Stimulated activated CD4-positive, alpha-beta T cell treated with anti-CD3 and anti-CD28 coated beads, Interleukin-15, amount 100 ng/mL, for 48 hours (primary cell): ENCODE results near the gene HSFX2.
"Not testable (repeated sequence)": the region's sequence is repeated elsewhere in the genome, so short reads cannot be mapped to it uniquely, and the experiment has no call there.

Experiments used
- DNase-seq, 2 donors: peaks; one replicate each; pipeline ENCODE4 v3.0.0-alpha.2; 2020; ENCODE audit warnings: low read depth in 2 of 2

HSFX2 gene, protein sequence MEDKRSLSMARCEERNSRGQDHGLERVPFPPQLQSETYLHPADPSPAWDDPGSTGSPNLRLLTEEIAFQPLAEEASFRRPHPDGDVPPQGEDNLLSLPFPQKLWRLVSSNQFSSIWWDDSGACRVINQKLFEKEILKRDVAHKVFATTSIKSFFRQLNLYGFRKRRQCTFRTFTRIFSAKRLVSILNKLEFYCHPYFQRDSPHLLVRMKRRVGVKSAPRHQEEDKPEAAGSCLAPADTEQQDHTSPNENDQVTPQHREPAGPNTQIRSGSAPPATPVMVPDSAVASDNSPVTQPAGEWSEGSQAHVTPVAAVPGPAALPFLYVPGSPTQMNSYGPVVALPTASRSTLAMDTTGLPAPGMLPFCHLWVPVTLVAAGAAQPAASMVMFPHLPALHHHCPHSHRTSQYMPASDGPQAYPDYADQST

DNA sequence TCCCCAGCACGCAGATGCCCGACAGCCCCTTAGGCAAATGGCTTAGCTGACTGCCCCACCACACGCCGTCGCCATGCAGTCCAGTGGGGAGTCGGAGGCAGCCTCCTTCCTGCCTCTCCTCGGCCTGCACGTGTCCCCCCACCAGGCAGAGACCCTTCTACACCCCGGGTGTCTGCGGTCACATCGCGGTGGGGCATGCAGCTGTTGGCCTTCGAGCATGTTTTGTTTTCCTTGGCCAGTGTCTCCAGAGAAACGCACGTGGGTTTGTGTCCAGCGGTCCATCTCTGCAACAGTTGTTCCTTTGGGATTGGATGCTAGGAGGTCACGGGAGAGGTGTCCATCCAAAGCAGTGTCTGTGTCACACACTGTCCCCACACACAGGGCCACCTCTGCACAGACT, at the start of gene HSFX2:
Gene HSFX2, minus strand, starts transcription at position 101 of the 400 bp plus-strand sequence. CDS start 614 bp downstream, outside the sequence.
- not testable (repeated sequence) for DNase-seq

DNA sequence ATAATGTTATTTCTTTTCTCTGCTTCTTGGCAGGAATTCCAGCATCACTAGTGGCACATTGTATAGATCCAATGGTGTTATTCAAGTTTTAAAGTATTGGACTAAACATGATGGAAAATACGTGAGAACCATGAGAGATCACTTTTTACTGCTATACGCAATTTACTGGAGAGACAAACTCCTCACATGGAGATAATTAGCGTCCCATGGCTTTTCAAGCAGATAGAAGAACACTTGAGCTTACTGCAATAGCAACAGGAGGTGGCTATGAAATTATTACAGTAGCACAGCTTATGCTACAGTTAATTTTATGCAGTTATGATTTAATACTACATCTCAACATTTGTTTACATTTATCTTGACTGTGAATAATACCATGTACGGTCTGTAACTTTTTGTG, 48.4 kb upstream of the HSFX2 start:
- no peak for DNase-seq

GRCh38 chrX:149641835-149642234, 46.7 kb upstream of the HSFX2 start:
- DNase-seq: no peak

DNA sequence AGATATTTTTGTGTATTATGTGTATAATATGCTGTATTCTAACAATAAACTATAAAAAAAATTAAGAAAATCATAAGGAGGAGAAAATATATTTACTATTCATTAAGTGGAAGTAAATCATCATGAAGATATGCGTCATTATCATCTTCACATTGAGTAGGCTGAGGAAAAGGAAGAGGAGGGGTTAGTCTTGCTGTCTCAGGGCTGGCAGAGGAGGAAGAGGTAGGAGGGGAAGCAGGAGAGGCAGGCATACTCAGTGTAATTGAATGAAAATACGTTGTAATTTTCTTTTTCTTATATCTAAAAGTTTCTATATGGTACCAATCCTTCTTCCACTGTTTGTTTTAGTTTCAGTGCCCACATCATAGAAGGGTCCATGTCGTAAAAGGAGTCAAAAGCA, 46.3 kb upstream of the HSFX2 start:
- no peak for DNase-seq

- no peak for DNase-seq
Observed at GRCh38 chrX:149639568-149639967, 44.5 kb upstream of the HSFX2 start.

GRCh38 chrX:149638860-149639259, 43.7 kb upstream of the HSFX2 start:
- no peak for DNase-seq

- no peak for DNase-seq
Observed at GRCh38 chrX:149633511-149633910, 38.4 kb upstream of the HSFX2 start.

DNA sequence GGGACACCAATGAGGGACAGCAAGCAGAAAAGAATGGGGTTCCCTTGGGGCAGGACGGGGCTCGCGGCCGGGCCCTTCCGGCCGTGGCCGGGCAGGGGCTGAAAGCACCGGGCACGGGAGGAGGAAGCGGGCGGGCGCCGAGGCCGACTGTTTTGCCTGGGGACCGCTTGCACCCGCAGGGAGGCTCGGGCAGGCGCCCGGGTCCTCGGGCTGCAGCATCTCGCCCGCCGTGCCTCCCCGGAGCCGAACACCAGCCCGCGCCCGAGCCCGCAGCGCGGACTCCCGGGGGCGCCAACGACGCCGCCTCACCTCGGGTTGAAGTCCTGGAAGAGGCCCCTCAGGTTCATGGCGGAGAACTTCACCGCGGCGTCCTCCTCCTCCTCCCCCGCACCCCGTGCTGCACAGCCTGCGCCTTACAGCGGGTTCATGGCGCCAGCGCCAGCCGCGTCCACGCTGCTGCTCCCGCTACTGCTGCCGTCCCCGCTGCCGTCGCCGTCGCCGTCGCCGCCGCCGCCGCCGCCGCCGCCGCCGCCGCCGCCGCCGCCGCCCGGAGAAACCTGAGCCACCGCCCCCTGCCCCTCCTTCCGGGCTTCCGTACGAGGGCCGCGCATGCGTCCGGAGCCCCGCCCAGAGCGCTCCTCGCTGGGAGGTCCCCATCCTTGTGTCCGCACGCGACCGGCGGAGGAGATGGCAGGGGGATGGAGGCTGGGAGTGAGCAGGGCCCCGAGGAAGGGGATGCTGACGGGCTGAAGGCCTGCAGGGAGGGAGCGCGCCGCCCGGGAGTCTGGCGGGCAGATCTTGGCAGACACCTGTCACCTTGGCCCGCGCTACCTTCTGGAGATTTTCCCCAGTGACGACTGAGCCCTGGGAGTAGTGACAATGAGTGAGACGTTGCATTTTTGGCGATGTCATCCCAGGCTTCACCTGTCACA, 36.4 kb upstream of the HSFX2 start, which contains the start of gene TMEM185A:
Gene TMEM185A, minus strand, starts transcription at position 559 of the 932 bp plus-strand sequence. Its CDS starts 212 bp downstream, at position 347.
- peak; percentile 56 to 61 for DNase-seq

GRCh38 chrX:149630681-149631233, 35.6 kb upstream of the HSFX2 start:
- DNase-seq: no peak

DNA sequence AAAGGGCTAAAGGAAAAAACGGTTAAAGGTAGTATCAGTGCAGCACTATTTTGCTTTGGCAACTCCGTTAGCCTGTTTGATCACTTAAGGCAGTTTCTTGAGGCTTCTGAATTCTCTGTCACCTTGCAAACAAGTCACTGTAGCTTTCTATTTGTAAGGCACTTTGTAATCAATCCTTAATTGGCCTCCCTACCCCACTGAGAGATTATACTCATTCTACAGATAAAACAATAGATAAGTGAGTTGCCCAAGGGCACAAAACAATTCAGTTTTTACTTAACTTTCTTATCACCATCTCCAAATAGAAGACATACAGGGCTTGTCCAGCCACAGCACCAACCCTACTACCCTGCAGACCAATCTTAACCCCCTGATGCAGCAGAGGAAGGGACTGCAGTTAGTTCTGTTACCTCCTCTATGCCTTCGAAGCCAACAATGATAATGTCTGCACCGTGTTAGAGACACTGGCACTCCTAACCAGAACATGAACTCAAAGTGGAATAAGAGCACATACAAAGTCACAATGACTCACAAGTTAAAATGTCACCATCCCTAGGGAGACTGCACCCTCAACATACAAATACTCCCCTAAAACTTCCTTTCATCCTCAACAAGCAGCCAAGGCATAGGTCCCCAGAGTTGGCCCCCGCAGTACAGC, 34.7 kb upstream of the HSFX2 start:
- DNase-seq: no peak

DNA sequence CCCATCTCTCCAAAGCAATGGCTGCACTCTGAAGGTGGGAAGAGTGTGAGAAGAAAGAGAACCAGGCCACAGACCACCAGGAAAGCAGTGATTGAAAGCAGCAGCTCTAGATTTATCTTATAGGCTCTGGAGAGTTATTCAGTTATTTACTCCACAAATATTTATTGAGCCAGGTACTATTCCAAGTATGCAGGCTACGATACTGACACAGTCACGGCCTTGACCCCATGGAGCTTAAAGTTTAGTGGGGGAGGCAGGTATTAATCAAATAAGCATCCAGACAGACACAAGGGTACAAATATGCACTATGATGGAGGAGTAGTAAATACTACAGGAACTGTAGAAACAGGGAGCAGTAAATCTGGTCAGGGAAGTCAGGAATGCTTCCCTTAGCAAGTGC, 33.7 kb upstream of the HSFX2 start:
- no peak for DNase-seq

DNA sequence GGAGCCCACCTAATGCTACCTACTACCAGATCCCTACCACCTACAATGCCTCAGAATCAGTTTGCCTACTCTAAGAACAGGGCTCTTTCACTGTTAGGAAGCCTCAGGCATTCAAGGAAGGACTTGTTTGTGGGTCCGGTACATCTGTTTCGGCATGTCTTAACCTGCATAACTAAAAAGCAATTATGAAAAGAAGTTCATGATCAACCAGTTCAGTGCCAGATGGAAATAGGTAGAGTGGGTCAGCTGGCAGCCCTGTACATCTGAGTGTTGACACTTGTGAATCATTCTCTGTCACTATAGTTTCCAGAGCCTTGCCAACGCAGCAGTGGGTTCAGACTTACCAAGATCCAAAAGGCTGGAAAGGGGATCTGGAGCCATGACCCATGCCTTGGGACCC, 33.2 kb upstream of the HSFX2 start:
- no peak for DNase-seq

DNA sequence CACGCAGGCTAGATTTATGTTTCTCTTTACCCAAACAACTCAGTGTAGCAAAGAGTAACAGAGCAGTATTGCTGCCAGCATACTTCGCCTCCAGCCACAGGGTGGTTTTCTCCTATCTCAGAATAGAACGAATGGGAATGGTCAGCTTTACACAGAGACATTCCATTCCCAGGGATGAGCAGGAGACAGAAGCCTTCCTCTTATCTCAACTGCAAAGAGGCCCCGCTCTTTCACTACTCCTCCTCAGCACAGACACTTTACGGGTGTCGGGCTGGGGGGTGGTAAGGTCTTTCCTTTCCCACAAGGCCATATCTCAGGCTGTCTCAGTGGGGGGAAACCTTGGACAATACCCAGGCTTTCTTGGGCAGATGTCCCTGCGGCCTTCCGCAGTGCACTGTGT, 31.7 kb upstream of the HSFX2 start:
- not testable (repeated sequence) for DNase-seq

- not testable (repeated sequence) for DNase-seq
Observed at GRCh38 chrX:149619662-149620061, 24.5 kb upstream of the HSFX2 start.

GRCh38 chrX:149618871-149619270, 23.8 kb upstream of the HSFX2 start:
- DNase-seq: no peak

DNA sequence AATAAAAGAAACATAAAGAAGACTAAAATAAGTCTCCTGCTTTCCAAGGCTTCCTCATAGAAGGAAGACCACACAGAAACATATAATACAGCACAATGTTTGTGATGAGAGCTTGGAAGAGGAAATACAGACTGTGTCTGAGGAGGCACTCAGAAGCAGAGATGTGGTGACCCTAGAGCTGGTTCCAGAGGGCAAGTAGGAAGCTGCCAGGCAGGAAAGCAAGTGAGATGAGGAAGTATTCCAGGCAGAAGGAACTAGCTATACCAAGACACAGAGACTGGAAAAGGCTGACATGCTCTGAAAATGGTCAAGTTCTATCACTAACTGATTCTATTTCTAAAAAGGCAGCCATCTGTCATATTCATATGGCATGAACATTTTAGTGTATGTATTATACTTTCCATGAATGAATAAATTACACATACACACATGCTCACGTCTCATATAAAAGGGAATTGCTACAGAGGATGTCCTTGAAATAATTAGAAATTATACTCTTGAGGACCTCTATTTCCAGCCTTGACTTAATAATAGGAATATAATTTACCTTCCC, 16.6 kb upstream of the HSFX2 start:
- no peak for DNase-seq

DNA sequence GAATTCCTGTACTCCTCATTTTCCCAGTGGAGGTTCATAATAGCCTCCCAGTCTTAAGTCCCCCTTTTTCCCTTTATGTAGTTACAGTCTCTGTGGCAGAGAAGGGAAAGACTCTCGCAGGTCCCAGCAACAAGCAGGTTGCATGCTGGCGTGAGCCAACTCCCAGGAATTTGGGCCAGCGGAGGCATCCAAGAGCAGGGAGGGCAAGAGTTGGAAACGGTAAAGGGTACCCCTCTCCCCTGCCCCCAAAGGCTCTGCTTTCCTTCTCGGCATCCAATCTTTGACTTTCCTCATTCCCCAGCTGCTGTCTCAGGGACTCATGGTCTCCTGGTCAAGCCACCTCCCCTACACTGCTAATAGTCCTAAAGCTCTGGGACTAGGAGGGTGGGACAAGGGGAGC, 15.4 kb upstream of the HSFX2 start:
- no peak for DNase-seq

GRCh38 chrX:149607699-149608098, 12.6 kb upstream of the HSFX2 start:
- DNase-seq: no peak

DNA sequence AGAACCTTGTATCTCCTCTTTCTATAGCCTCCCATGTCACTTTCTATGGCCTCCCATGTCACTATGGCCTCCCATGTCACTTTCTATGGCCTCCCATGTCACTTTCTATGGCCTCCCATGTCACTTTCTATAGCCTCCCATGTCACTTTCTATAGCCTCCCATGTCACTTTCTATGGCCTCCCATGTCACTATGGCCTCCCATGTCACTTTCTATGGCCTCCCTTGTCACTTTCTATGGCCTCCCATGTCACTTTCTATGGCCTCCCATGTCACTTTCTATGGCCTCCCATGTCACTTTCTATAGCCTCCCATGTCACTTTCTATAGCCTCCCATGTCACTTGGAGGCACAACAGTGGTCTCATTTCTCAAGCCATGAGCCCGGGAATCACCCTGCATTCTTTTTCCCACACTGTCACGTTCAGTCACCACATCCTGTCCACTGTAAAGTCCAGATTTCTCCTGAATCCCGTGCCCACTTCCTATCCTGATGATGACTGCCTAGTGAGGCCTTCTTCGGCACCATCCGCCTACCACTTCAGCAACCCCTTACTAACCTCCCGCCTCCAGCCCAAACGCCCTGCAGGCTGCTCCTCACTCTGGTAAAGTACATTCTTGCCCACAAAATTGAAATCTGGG, 10.3 kb upstream of the HSFX2 start:
- DNase-seq: not testable (repeated sequence)

- DNase-seq: not testable (repeated sequence)
Observed at GRCh38 chrX:149598603-149599002, 3.5 kb upstream of the HSFX2 start.

GRCh38 chrX:149595943-149596342, 829 bp upstream of the HSFX2 start:
- not testable (repeated sequence) for DNase-seq
